H9 (cell line): Measurements from ENCODE around the gene COPS4. TPM values are rescaled to one million over a fixed set of nuclear protein-coding genes. Genes with fewer than 3 reads are reported as not detected.
"Not testable (repeated sequence)": the region's sequence is repeated elsewhere in the genome, so short reads cannot be mapped to it uniquely, and the experiment has no call there.

Experiments used
- DNase-seq: peaks from one replicate; pipeline ENCODE4 v3.0.0-alpha.2; 2017
- H2AFZ ChIP-seq: one replicate; pipeline ENCODE4 v1.6.1; 2013; ENCODE audit warnings: mild to moderate bottlenecking, low read length, control low read depth, moderate library complexity
- H2AK5ac ChIP-seq: 2 replicates; pipeline ENCODE4 v1.6.1; 2013; ENCODE audit warnings: low read length, control low read depth, mixed read lengths; ENCODE audit not compliant: insufficient read length
- H2BK120ac ChIP-seq: one replicate; pipeline ENCODE4 v1.6.1; 2013; ENCODE audit warnings: low read depth, mild to moderate bottlenecking, low read length, control low read depth, inconsistent platforms; ENCODE audit not compliant: poor library complexity, severe bottlenecking
- H2BK12ac ChIP-seq: 2 replicates; pipeline ENCODE4 v1.6.1; 2013; ENCODE audit warnings: low read length, control low read depth, mixed read lengths, low read depth; ENCODE audit not compliant: insufficient read length
- H2BK15ac ChIP-seq: 2 replicates; pipeline ENCODE4 v1.6.1; 2013; ENCODE audit warnings: low read depth, low read length, control low read depth
- H2BK20ac ChIP-seq: one replicate; pipeline ENCODE4 v1.6.1; 2013; ENCODE audit warnings: low read depth, mild to moderate bottlenecking, low read length, control low read depth, inconsistent platforms; ENCODE audit not compliant: poor library complexity, severe bottlenecking
- H2BK5ac ChIP-seq: 2 replicates; pipeline ENCODE4 v1.6.1; 2013; ENCODE audit warnings: low read length, control low read depth, mixed read lengths; ENCODE audit not compliant: insufficient read length
- H3K14ac ChIP-seq: 2 replicates; pipeline ENCODE4 v1.6.1; 2013; ENCODE audit warnings: low read length, control low read depth; ENCODE audit not compliant: insufficient read depth
- H3K18ac ChIP-seq: 2 replicates; pipeline ENCODE4 v1.6.1; 2013; ENCODE audit warnings: low read depth, mild to moderate bottlenecking, mixed read lengths, low read length, control low read depth; ENCODE audit not compliant: insufficient read length
- H3K23ac ChIP-seq: 2 replicates; pipeline ENCODE4 v1.6.1; 2013; ENCODE audit warnings: low read length, control low read depth, mixed read lengths, low read depth; ENCODE audit not compliant: insufficient read length
- H3K23me2 ChIP-seq: 2 replicates; pipeline ENCODE4 v1.6.1; 2013; ENCODE audit warnings: low read depth, mild to moderate bottlenecking, mixed read lengths, low read length, control low read depth; ENCODE audit not compliant: insufficient read length, poor library complexity, severe bottlenecking
- H3K27ac ChIP-seq: 2 replicates; pipeline ENCODE4 v1.5.1; 2013; ENCODE audit warnings: low read length, control low read depth, mixed read lengths, low read depth; ENCODE audit not compliant: insufficient read length
- H3K27me3 ChIP-seq: 2 replicates; pipeline ENCODE4 v1.6.1; 2013; ENCODE audit warnings: low read length, control low read depth, inconsistent platforms; ENCODE audit not compliant: insufficient read depth
- H3K4ac ChIP-seq: 2 replicates; pipeline ENCODE4 v1.6.1; 2013; ENCODE audit warnings: low read depth, mild to moderate bottlenecking, control low read depth, inconsistent platforms, low read length, moderate library complexity
- H3K4me1 ChIP-seq: 2 replicates; pipeline ENCODE4 v1.6.1; 2013; ENCODE audit warnings: low read length, control low read depth, inconsistent platforms; ENCODE audit not compliant: insufficient read depth
- H3K4me2 ChIP-seq: 2 replicates; pipeline ENCODE4 v1.6.1; 2013; ENCODE audit warnings: low read length, control low read depth, mixed read lengths; ENCODE audit not compliant: insufficient read length, insufficient read depth
- H3K56ac ChIP-seq: 2 replicates; pipeline ENCODE4 v1.6.1; 2013; ENCODE audit warnings: low read depth, mild to moderate bottlenecking, mixed read lengths, low read length, control low read depth; ENCODE audit not compliant: insufficient read length
- H3K79me1 ChIP-seq: 2 replicates; pipeline ENCODE4 v1.6.1; 2013; ENCODE audit warnings: low read depth, mild to moderate bottlenecking, moderate library complexity, low read length, control low read depth, inconsistent platforms; ENCODE audit not compliant: insufficient read depth, poor library complexity, severe bottlenecking
- H3K79me2 ChIP-seq: 2 replicates; pipeline ENCODE4 v1.6.1; 2013; ENCODE audit warnings: low read length, control low read depth, inconsistent platforms; ENCODE audit not compliant: insufficient read depth
- H3K9ac ChIP-seq: 2 replicates; pipeline ENCODE4 v1.6.1; 2013; ENCODE audit warnings: low read length, control low read depth, mixed read lengths; ENCODE audit not compliant: insufficient read length; ENCODE audit errors: extremely low read depth
- H3K9me3 ChIP-seq: one replicate; pipeline ENCODE4 v1.6.1; 2013; ENCODE audit warnings: low read depth, low read length, inconsistent platforms; ENCODE audit not compliant: control insufficient read depth
- H3T11ph ChIP-seq: one replicate; pipeline ENCODE4 v1.6.1; 2013; ENCODE audit warnings: mild to moderate bottlenecking, low read length, control low read depth, inconsistent platforms
- H4K20me1 ChIP-seq: one replicate; pipeline ENCODE4 v1.6.1; 2013; ENCODE audit not compliant: control insufficient read depth, insufficient read length, insufficient read depth
- H4K5ac ChIP-seq: 2 replicates; pipeline ENCODE4 v1.6.1; 2013; ENCODE audit warnings: low read depth, mild to moderate bottlenecking, mixed read lengths, low read length, control low read depth; ENCODE audit not compliant: insufficient read length
- H4K8ac ChIP-seq: replicated peaks from 2 replicates; pipeline ENCODE4 v1.6.1; 2013; ENCODE audit warnings: low read length, control low read depth, mixed read lengths, low read depth; ENCODE audit not compliant: insufficient read length
- H4K91ac ChIP-seq: 2 replicates; pipeline ENCODE4 v1.6.1; 2013; ENCODE audit warnings: low read depth, mild to moderate bottlenecking, moderate library complexity, mixed read lengths, low read length, control low read depth; ENCODE audit not compliant: insufficient read length
- H3K27ac Mint-ChIP-seq, 3 experiments: 2 replicates in 2 of 3; 3 replicates in 1 of 3; pipeline ENCODE4 v1.8.0; 2020 to 2021; ENCODE audit warnings: mixed read lengths in 3 of 3, mild to moderate bottlenecking in 1 of 3, moderate library complexity in 1 of 3
- H3K27me3 Mint-ChIP-seq: 2 replicates; pipeline ENCODE4 v1.8.0; 2021; ENCODE audit warnings: low read depth, mild to moderate bottlenecking, moderate library complexity, mixed read lengths
- H3K36me3 Mint-ChIP-seq, 3 experiments: 2 replicates in 2 of 3; 3 replicates in 1 of 3; pipeline ENCODE4 v1.8.0; 2020 to 2021; ENCODE audit warnings: low read depth in 3 of 3, mixed read lengths in 3 of 3; ENCODE audit not compliant: insufficient read depth in 1 of 3
- H3K4me1 Mint-ChIP-seq, 2 experiments: 2 replicates each; pipeline ENCODE4 v1.8.0; 2020; ENCODE audit warnings: mixed read lengths in 2 of 2
- H3K4me3 Mint-ChIP-seq, 2 experiments: 2 replicates in 1 of 2; 3 replicates in 1 of 2; pipeline ENCODE4 v1.8.0; 2020 to 2021; ENCODE audit warnings: mild to moderate bottlenecking in 2 of 2, mixed read lengths in 2 of 2, moderate library complexity in 1 of 2
- H3K9me3 Mint-ChIP-seq, 2 experiments: 2 replicates in 1 of 2; 3 replicates in 1 of 2; pipeline ENCODE4 v1.8.0; 2020; ENCODE audit warnings: mild to moderate bottlenecking in 2 of 2, mixed read lengths in 2 of 2, moderate library complexity in 1 of 2
- CTCF ChIP-seq: fragments of 200-600 bp; sonication (generic); conservative IDR thresholded peaks from 3 replicates; pipeline ENCODE4 v1.8.0; 2021; ENCODE audit warnings: antibody characterized with exemption, mild to moderate bottlenecking
- WGBS: extraction: QIAGEN DNeasy Blood & Tissue Kit; methylation state at CpG from one replicate; pipeline ENCODE4 v1.1.7; 2013; ENCODE audit warnings: missing lambda C conversion rate, low lambda C conversion rate, mixed read lengths; ENCODE audit not compliant: insufficient read length; ENCODE audit errors: extremely low coverage; 5-methylcytosine and 5-hydroxymethylcytosine counted together
- total RNA-seq: library from RNA; stranded (reverse); gene quantifications from 2 replicates; pipeline ENCODE4 v1.2.1, GENCODE V29; 2021

The COPS4 gene
- total RNA-seq, 1 experiment from 2014 or later, result 39.9 TPM

- WGBS, result no CpG with 5 or more reads among the region's 11 CpGs
- no peak overlapping the region for H2BK120ac ChIP-seq
- Mint-ChIP-seq H3K27me3 (no peaks in the 10 kb centered on the region; the same call in 1 of the 2 replicates), H3K4me3 (no peak overlapping the region), H3K36me3 (no peaks in the 10 kb centered on the region; a peak in 1 of 7 replicates), H3K27ac (peak overlapping the region in 1 of 3 experiments; percentile 18; a peak in 1 of 7 replicates), H3K9me3 (no peaks in the 10 kb centered on the region), H3K4me1 (no peaks in the 10 kb centered on the region)
- no peaks in the 10 kb centered on the region for H3K4me1 ChIP-seq
- no peak overlapping the region for H3K9ac ChIP-seq
- no peaks in the 10 kb centered on the region for H3K79me2 ChIP-seq
- H3K4me2 ChIP-seq, result no peak overlapping the region
- no peak for DNase-seq
- H3K4ac ChIP-seq, result no peak overlapping the region
- H2BK5ac ChIP-seq, result no peak overlapping the region
- no peak overlapping the region for H2BK15ac ChIP-seq
- no peak overlapping the region for H2BK20ac ChIP-seq
- no peak overlapping the region for H3T11ph ChIP-seq
- H4K91ac ChIP-seq, result no peak overlapping the region
- no peaks in the 10 kb centered on the region for H4K20me1 ChIP-seq
- no peaks in the 10 kb centered on the region for H3K9me3 ChIP-seq
- H3K79me1 ChIP-seq, result no peaks in the 10 kb centered on the region
- H3K23ac ChIP-seq, result no peak overlapping the region
- no peak overlapping the region for H3K14ac ChIP-seq
- no peak overlapping the region for H2AFZ ChIP-seq
- H3K23me2 ChIP-seq, result no peaks in the 10 kb centered on the region
- H4K5ac ChIP-seq, result no peak overlapping the region
- no peak overlapping the region for H4K8ac ChIP-seq
- TF ChIP-seq CTCF, result no peak
- no peak overlapping the region for H3K27ac ChIP-seq
- H3K56ac ChIP-seq, result no peak overlapping the region
- H3K18ac ChIP-seq, result no peak overlapping the region
- no peak overlapping the region for H2AK5ac ChIP-seq
- H2BK12ac ChIP-seq, result no peak overlapping the region
- no peaks in the 10 kb centered on the region for H3K27me3 ChIP-seq
Measured at GRCh38 chr4:83083925-83084475, 49.0 kb downstream of the COPS4 start.

- not testable (repeated sequence) for H3K56ac ChIP-seq, H3K4me1 Mint-ChIP-seq, H3K4me2 ChIP-seq, H2AFZ ChIP-seq, H2AK5ac ChIP-seq, H3K79me2 ChIP-seq, H2BK5ac ChIP-seq, DNase-seq, H3K27me3 Mint-ChIP-seq, H3K79me1 ChIP-seq, H3K9ac ChIP-seq, H3K9me3 Mint-ChIP-seq, H3K27ac ChIP-seq, H4K20me1 ChIP-seq, H3K9me3 ChIP-seq, H3K23me2 ChIP-seq, H4K5ac ChIP-seq, H4K91ac ChIP-seq, H2BK12ac ChIP-seq, H3K18ac ChIP-seq, H3K23ac ChIP-seq, H3K4me1 ChIP-seq, H3K36me3 Mint-ChIP-seq, H3K4ac ChIP-seq, H3K14ac ChIP-seq, H3K27ac Mint-ChIP-seq, H2BK20ac ChIP-seq, H3K27me3 ChIP-seq, H4K8ac ChIP-seq, H2BK120ac ChIP-seq, H3T11ph ChIP-seq, H2BK15ac ChIP-seq, H3K4me3 Mint-ChIP-seq
- no CpG with 5 or more reads among the region's 12 CpGs for WGBS
Measured at GRCh38 chr4:83084956-83085355, 50.0 kb downstream of the COPS4 start.
